Breast epithelium (tissue), 4 donors: ENCODE measurements around the gene GPC6. TPM values are rescaled to one million over a fixed set of nuclear protein-coding genes. Genes with fewer than 3 reads are reported as not detected.

Source experiments
- DNase-seq, 2 donors: peaks; one replicate each; pipeline ENCODE4 v3.0.0-alpha.2; 2019; ENCODE audit warnings: low spot score in 2 of 2
- H3K27ac ChIP-seq, 2 donors: fragments of 200-600 bp; sonication (generic) in 1 of 2; one replicate each; pipeline ENCODE4 v1.5.1; 2016 to 2019; ENCODE audit warnings: mild to moderate bottlenecking in 1 of 2
- H3K27me3 ChIP-seq, 2 donors: fragments of 200-600 bp; sonication (generic) in 1 of 2; one replicate each; pipeline versions ENCODE4 v1.5.1 to v1.6.0; 2017 to 2019; ENCODE audit warnings: control low read depth in 1 of 2, mild to moderate bottlenecking in 1 of 2
- H3K36me3 ChIP-seq: fragments of 200-600 bp; one replicate; pipeline ENCODE4 v1.5.1; 2019
- H3K4me1 ChIP-seq, 2 donors: fragments of 200-600 bp; sonication (generic); one replicate each; pipeline ENCODE4 v1.5.1; 2016 to 2019; ENCODE audit warnings: control low read depth in 1 of 2
- H3K4me3 ChIP-seq, 3 donors: fragments of 200-600 bp; sonication (generic); 1 replicate in 2 of 3; 2 replicates in 1 of 3; pipeline ENCODE4 v1.5.1; 2016 to 2019; ENCODE audit warnings: mild to moderate bottlenecking in 3 of 3, moderate library complexity in 2 of 3
- H3K9me3 ChIP-seq, 2 donors: fragments of 200-600 bp; sonication (generic) in 1 of 2; one replicate each; pipeline ENCODE4 v1.5.1; 2016 to 2019; ENCODE audit warnings: control low read depth in 1 of 2
- POLR2A ChIP-seq: fragments of 450-650 bp; IDR thresholded peaks from one replicate; pipeline ENCODE4 v1.6.1; 2016; ENCODE audit warnings: antibody characterized with exemption, mild to moderate bottlenecking, moderate library complexity
- POLR2AphosphoS5 ChIP-seq, 3 donors: sonication (generic); formaldehyde crosslinking; IDR thresholded peaks; one replicate each; pipeline ENCODE4 v1.6.1; 2017; ENCODE audit warnings: antibody characterized with exemption in 3 of 3
- intact Hi-C: fragments of 100-400 bp; cut with DNase I; formaldehyde crosslinking; loops from one replicate; pipeline ENCODE4 v1.15.1; 2023; ENCODE audit warnings: low total_unique reads
- total RNA-seq, 3 donors: library from RNA; depleted of rRNA; stranded (reverse); fragments of >200 nt; gene quantifications; one replicate each; pipeline ENCODE4 v1.1.0, GENCODE V29; 2016
- TF ChIP-seq, protein P1 (sequence below), 3 donors: fragments of 450-650 bp; IDR thresholded peaks; one replicate each; pipeline ENCODE4 v1.5.1; 2016 to 2017; ENCODE audit warnings: antibody characterized with exemption in 3 of 3, mild to moderate bottlenecking in 3 of 3, moderate library complexity in 3 of 3

GPC6 gene
- total RNA-seq, 3 donors from 2014 or later, result 3.5 to 44.0 (median 4.9) TPM

DNA sequence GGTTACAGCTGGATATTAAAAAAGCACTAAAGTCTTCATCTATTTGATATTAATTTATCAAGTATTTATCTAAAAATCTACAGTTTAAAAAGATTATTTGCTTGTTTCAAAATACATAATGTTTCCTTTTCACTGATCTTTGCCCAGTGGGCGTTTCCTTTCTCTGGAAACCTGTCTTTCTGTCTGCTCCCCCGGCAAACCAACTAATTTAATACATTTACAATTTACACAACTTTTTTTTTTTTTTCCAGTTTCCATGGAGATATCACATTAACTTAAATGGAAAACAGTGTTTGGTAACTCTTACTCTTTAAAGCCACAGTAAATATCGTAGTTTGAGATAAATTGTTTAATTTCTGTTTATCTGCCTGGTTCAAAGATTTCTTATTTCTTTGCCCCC lies 5.3 kb downstream of the GPC6 start:
- intact Hi-C loops, result no loop called here
- Histone ChIP-seq H3K9me3 (no peaks in the 10 kb centered on the region), H3K27me3 (peaks cover 0 to 15% of the 10 kb centered on the region in 2 donors), H3K36me3 (no peaks in the 10 kb centered on the region), H3K27ac (no peak overlapping the region), H3K4me1 (no peaks in the 10 kb centered on the region), H3K4me3 (no peak overlapping the region)
- DNase-seq, result no peak
- TF ChIP-seq POLR2AphosphoS5 (IDR thresholded peaks at IDR 0.05) (no peak), POLR2A (no peak)
- TF ChIP-seq, protein P1, sequence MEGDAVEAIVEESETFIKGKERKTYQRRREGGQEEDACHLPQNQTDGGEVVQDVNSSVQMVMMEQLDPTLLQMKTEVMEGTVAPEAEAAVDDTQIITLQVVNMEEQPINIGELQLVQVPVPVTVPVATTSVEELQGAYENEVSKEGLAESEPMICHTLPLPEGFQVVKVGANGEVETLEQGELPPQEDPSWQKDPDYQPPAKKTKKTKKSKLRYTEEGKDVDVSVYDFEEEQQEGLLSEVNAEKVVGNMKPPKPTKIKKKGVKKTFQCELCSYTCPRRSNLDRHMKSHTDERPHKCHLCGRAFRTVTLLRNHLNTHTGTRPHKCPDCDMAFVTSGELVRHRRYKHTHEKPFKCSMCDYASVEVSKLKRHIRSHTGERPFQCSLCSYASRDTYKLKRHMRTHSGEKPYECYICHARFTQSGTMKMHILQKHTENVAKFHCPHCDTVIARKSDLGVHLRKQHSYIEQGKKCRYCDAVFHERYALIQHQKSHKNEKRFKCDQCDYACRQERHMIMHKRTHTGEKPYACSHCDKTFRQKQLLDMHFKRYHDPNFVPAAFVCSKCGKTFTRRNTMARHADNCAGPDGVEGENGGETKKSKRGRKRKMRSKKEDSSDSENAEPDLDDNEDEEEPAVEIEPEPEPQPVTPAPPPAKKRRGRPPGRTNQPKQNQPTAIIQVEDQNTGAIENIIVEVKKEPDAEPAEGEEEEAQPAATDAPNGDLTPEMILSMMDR (IDR thresholded peaks at IDR 0.05), result no peak

DNA sequence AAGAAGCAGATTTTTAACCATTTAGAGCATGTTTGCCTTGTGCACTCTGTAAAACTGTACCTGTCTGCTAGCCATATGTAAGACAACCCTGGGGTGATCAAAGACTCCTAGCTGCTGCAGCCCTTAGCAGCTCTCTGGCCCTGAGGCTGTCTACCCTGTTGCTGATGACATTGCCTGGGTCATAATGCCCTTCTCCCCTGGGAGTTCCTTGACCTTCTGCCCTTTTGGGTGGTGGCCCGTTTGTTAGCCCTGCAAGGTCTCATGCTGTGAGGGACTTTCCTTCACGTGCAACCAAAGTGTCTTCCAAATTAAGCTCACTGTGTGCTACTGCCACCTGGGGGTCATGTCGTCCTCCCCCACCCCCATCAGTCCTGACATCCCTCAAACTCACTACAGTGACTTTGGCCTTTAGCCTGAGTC lies 7.4 kb downstream of the GPC6 start:
- Histone ChIP-seq H3K9me3 (peaks cover 2 to 13% of the 10 kb centered on the region in 2 donors), H3K27me3 (no peaks in the 10 kb centered on the region), H3K36me3 (no peaks in the 10 kb centered on the region), H3K4me3 (no peak overlapping the region), H3K4me1 (no peaks in the 10 kb centered on the region), H3K27ac (no peak overlapping the region)
- intact Hi-C loops, result no loop called here
- TF ChIP-seq POLR2AphosphoS5 (IDR thresholded peaks at IDR 0.05) (no peak), POLR2A (no peak)
- TF ChIP-seq, protein P1 (IDR thresholded peaks at IDR 0.05), result no peak
- no peak for DNase-seq

DNA sequence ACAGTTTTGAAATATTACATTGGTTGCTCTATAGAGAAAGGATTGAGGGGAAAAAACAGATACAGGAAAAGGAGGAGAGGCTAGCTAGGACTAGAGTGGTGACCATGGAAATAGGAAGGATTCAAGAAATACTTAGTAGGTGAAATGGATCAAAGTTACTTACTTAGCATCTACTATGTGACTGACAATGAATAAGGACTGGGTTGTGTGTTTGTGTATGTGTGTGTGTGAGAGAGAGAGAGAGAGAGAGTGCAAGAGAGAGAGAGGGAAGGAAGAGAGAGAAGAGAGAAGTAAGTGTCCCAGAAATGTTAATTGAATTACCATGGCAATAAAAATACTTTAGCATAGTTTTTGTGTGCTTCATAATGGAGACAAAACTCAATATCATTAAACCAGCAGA lies 7.9 kb downstream of the GPC6 start:
- Histone ChIP-seq H3K36me3 (no peaks in the 10 kb centered on the region), H3K27ac (no peak overlapping the region)

DNA sequence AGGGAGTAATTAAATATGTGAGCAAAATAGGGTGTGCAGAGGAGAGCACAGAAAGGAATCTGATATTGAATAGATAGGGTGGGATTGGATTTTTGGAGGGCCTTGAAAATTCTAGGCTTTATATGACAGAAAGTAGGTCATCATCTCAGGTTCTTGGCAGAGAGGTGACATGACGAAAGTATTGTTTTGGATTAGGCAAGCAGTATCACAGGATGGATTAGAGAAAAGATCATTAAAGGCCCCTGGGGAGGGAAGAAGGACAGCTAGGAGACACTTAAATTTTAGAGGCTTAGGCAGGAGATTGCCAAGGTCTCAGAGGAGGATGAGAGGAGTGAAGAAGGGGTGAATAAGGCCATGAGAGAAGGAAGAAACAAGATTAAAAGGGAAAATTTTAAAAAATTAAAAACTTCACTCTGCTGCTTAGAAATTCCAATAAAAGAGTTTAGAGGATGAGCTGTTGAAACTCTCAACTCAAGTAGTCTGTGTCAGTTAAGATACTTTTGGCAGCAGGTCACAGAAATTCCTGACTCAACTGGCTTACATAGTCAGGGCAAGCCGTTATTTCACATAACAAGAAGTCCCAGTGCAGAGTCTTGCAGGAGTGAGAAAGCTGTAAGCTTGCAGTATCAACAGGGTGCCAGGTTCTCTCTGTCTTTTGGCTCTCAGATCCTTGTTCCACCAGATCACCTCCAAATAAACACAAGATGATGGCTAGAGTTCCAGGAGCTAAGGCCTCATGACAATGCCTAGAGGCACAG lies 8.8 kb downstream of the GPC6 start:
- TF ChIP-seq, protein P1 (IDR thresholded peaks at IDR 0.05), result no peak
- TF ChIP-seq POLR2A (no peak), POLR2AphosphoS5 (IDR thresholded peaks at IDR 0.05) (no peak)
- Histone ChIP-seq H3K9me3 (peaks cover 4 to 27% of the 10 kb centered on the region in 2 donors), H3K27me3 (no peaks in the 10 kb centered on the region), H3K4me3 (no peak overlapping the region), H3K4me1 (no peaks in the 10 kb centered on the region), H3K36me3 (no peaks in the 10 kb centered on the region), H3K27ac (no peak overlapping the region)
- DNase-seq, result no peak
- intact Hi-C loops, result no loop called here

More for the DNA sequence above, 7.9 kb downstream of the GPC6 start:
- H3K4me1 ChIP-seq, result no peaks in the 10 kb centered on the region
- TF ChIP-seq POLR2A, result no peak
- TF ChIP-seq, protein P1 (IDR thresholded peaks at IDR 0.05), result no peak
- no peak for TF ChIP-seq POLR2AphosphoS5 (IDR thresholded peaks at IDR 0.05)
- H3K27me3 ChIP-seq, result no peaks in the 10 kb centered on the region
- DNase-seq, result no peak
- intact Hi-C loops, result no loop called here
- no peak overlapping the region for H3K4me3 ChIP-seq
- peaks cover 4 to 17% of the 10 kb centered on the region in 2 donors for H3K9me3 ChIP-seq

DNA sequence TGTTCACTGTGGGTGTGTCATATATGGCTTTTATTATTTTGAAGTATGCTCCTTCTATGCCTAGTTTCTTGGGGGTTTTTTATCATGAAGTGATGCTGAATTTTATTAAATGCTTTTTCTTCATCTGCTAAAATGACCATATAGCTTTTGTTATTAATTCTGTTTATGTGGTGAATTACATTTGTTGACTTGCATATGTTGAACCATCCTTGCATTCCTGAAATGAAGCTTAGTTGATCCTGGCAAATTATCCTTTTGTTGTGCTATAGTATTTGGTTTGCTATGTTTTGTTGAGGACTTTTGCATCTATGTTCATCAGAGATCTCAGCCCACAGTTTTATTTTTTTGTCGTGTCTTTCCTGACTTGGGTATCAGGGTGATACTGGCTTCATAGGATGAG lies 12.1 kb downstream of the GPC6 start:
- Histone ChIP-seq H3K9me3 (peaks cover 4 to 27% of the 10 kb centered on the region in 2 donors), H3K4me3 (no peak overlapping the region), H3K27ac (no peak overlapping the region), H3K4me1 (no peaks in the 10 kb centered on the region), H3K36me3 (no peaks in the 10 kb centered on the region), H3K27me3 (no peaks in the 10 kb centered on the region)
- TF ChIP-seq POLR2A (no peak), POLR2AphosphoS5 (IDR thresholded peaks at IDR 0.05) (no peak)
- TF ChIP-seq, protein P1 (IDR thresholded peaks at IDR 0.05), result no peak
- intact Hi-C loops, result no loop called here
- no peak for DNase-seq
